Astrocyte (in vitro differentiated cells and primary cell): ENCODE results near the gene ROBO2. TPM values are rescaled to one million over a fixed set of nuclear protein-coding genes. Genes with fewer than 3 reads are reported as not detected.

Source experiments
- DNase-seq: peaks from one replicate; pipeline ENCODE4 v3.0.0-alpha.2; 2010; ENCODE audit warnings: low read depth
- FAIRE-seq: peaks from 2 replicates; lab custom pipeline; 2011; peaks lifted over from hg19 to GRCh38; lab: Jason Lieb, UNC
- H2AFZ ChIP-seq: 2 replicates; pipeline ENCODE4 v1.6.0; 2012; ENCODE audit warnings: low read depth, low read length, inconsistent platforms
- H3K27ac ChIP-seq: 2 replicates; pipeline ENCODE4 v1.5.1; 2011; ENCODE audit warnings: low read depth, low read length, inconsistent platforms
- H3K27me3 ChIP-seq: 2 replicates; pipeline ENCODE4 v1.6.0; 2011; ENCODE audit warnings: low read length, inconsistent platforms; ENCODE audit not compliant: insufficient read depth
- H3K36me3 ChIP-seq: 2 replicates; pipeline ENCODE4 v1.5.1; 2011; ENCODE audit warnings: low read length, inconsistent platforms; ENCODE audit not compliant: insufficient read depth
- H3K4me1 ChIP-seq: 2 replicates; pipeline ENCODE4 v1.5.1; 2011; ENCODE audit warnings: low read length, inconsistent platforms; ENCODE audit not compliant: insufficient read depth
- H3K4me2 ChIP-seq: 2 replicates; pipeline ENCODE4 v1.6.0; 2012; ENCODE audit warnings: low read length, inconsistent platforms
- H3K4me3 ChIP-seq: 2 replicates; pipeline ENCODE4 v1.5.1; 2011; ENCODE audit warnings: low read depth, mild to moderate bottlenecking, low read length, inconsistent platforms; ENCODE audit not compliant: insufficient read depth
- H3K79me2 ChIP-seq: 2 replicates; pipeline ENCODE4 v1.6.0; 2012; ENCODE audit warnings: mild to moderate bottlenecking, low read length, inconsistent platforms; ENCODE audit not compliant: insufficient read depth
- H3K9ac ChIP-seq: 2 replicates; pipeline ENCODE4 v1.6.0; 2012; ENCODE audit warnings: mild to moderate bottlenecking, low read length, inconsistent platforms
- H3K9me3 ChIP-seq: 2 replicates; pipeline ENCODE4 v1.5.1; 2012; ENCODE audit warnings: low read depth, mild to moderate bottlenecking, low read length, inconsistent platforms; ENCODE audit not compliant: insufficient read depth
- H4K20me1 ChIP-seq: 2 replicates; pipeline ENCODE4 v1.6.0; 2012; ENCODE audit warnings: low read length, inconsistent platforms; ENCODE audit not compliant: insufficient read depth
- H3K27ac Mint-ChIP-seq: one replicate; pipeline ENCODE4 v1.8.0; 2021; ENCODE audit warnings: mild to moderate bottlenecking, mixed read lengths; ENCODE audit not compliant: unreplicated experiment
- H3K27me3 Mint-ChIP-seq: one replicate; pipeline ENCODE4 v1.8.0; 2021; ENCODE audit warnings: low read depth, mixed read lengths; ENCODE audit not compliant: unreplicated experiment
- H3K36me3 Mint-ChIP-seq: one replicate; pipeline ENCODE4 v1.8.0; 2021; ENCODE audit warnings: low read depth, mixed read lengths; ENCODE audit not compliant: unreplicated experiment
- H3K4me1 Mint-ChIP-seq: one replicate; pipeline ENCODE4 v1.8.0; 2021; ENCODE audit warnings: low read depth, mixed read lengths; ENCODE audit not compliant: unreplicated experiment
- H3K4me3 Mint-ChIP-seq: one replicate; pipeline ENCODE4 v1.8.0; 2021; ENCODE audit warnings: mild to moderate bottlenecking, moderate library complexity, mixed read lengths; ENCODE audit not compliant: unreplicated experiment
- H3K9me3 Mint-ChIP-seq: one replicate; pipeline ENCODE4 v1.8.0; 2021; ENCODE audit warnings: mild to moderate bottlenecking, mixed read lengths; ENCODE audit not compliant: unreplicated experiment
- EZH2 ChIP-seq: IDR thresholded peaks from 2 replicates; pipeline ENCODE4 v1.6.1; 2012; ENCODE audit warnings: mild to moderate bottlenecking, low read length, inconsistent platforms; ENCODE audit not compliant: insufficient read depth
- total RNA-seq: library from RNA; stranded (reverse); gene quantifications from 2 replicates; pipeline ENCODE4 v1.2.1, GENCODE V29; 2021
- TF ChIP-seq, protein P1 (sequence below): IDR thresholded peaks from 2 replicates; pipeline ENCODE4 v1.5.1; 2011; ENCODE audit warnings: low read depth, mild to moderate bottlenecking, inconsistent platforms, low read length, moderate library complexity; ENCODE audit not compliant: insufficient read depth

The ROBO2 gene
- total RNA-seq, 1 donor from 2014 or later: 1.4 TPM

DNA sequence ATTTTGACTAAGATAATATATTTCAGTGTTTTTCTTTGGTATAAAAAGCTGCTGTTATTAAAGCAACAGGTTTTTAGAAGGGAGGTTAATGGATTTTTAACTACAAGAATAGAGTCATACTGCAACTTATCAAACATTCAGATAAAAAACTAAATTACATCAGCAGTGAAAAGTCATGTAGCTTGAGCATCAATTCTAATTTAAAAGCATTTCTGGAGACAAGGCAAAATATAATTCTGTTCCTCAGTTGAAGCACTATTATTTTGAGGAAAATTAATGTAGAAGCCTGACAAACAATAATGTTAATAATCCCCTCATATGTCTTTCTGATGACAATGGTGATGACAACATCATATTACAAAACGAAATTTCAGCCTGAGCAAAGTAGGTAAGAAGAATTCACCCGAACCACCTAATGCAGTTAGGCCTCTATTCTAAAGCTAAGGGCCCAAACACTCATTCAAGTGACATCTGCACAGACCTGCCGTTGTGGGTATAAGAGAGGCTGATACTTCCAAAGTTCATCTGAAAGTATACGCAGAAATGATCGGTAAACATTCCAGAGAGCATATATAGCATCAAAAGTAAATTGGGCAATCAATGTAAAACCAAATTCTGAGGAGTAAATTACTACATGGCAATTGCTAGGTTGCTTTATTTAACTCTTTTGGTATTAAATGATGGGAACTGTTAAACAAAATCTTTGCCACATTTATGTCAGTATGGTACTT is 12.8 kb upstream of the ROBO2 start:
- Mint-ChIP-seq H3K27me3 (no peaks in the 10 kb centered on the region), H3K36me3 (no peaks in the 10 kb centered on the region), H3K4me1 (no peaks in the 10 kb centered on the region), H3K4me3 (no peak overlapping the region), H3K27ac (no peak overlapping the region), H3K9me3 (no peaks in the 10 kb centered on the region)
- Histone ChIP-seq H3K27me3 (no peaks in the 10 kb centered on the region), H4K20me1 (no peaks in the 10 kb centered on the region), H3K36me3 (no peaks in the 10 kb centered on the region), H3K27ac (no peak overlapping the region), H3K4me2 (no peak overlapping the region), H3K79me2 (no peaks in the 10 kb centered on the region), H3K4me1 (no peaks in the 10 kb centered on the region), H2AFZ (no peak overlapping the region), H3K9ac (no peak overlapping the region), H3K4me3 (no peak overlapping the region), H3K9me3 (no peaks in the 10 kb centered on the region)
- DNase-seq (no peak), FAIRE-seq (no peak)
- TF ChIP-seq EZH2: no peak

DNA sequence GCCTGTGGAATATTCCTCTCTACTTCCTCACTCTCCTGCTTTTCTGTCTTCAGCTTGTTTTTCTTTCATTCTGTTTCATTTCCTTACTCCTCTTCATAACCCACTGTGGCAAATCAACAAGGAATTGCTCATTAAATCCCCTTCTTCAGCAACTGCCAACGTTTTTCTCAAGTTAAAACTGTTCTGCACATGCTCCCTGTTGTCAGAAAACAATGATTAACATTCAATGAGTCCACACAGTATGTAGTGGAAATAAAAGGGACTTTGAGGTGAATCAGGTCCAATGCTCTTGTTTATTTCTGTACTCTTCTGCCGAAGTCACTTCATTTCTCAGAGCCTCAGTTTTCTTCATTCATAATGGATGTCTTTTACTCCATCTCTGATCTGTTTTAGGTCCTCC is 11.9 kb upstream of the ROBO2 start:
- Histone ChIP-seq H3K36me3 (no peaks in the 10 kb centered on the region), H3K27ac (no peak overlapping the region), H3K79me2 (no peaks in the 10 kb centered on the region), H2AFZ (no peak overlapping the region), H3K4me2 (no peak overlapping the region), H3K9ac (no peak overlapping the region), H3K4me3 (no peak overlapping the region), H3K27me3 (no peaks in the 10 kb centered on the region), H3K9me3 (no peaks in the 10 kb centered on the region), H4K20me1 (no peaks in the 10 kb centered on the region), H3K4me1 (no peaks in the 10 kb centered on the region)
- Mint-ChIP-seq H3K4me3 (no peak overlapping the region), H3K27ac (no peak overlapping the region), H3K4me1 (no peaks in the 10 kb centered on the region), H3K9me3 (no peaks in the 10 kb centered on the region), H3K36me3 (no peaks in the 10 kb centered on the region), H3K27me3 (no peaks in the 10 kb centered on the region)
- TF ChIP-seq, protein P1, sequence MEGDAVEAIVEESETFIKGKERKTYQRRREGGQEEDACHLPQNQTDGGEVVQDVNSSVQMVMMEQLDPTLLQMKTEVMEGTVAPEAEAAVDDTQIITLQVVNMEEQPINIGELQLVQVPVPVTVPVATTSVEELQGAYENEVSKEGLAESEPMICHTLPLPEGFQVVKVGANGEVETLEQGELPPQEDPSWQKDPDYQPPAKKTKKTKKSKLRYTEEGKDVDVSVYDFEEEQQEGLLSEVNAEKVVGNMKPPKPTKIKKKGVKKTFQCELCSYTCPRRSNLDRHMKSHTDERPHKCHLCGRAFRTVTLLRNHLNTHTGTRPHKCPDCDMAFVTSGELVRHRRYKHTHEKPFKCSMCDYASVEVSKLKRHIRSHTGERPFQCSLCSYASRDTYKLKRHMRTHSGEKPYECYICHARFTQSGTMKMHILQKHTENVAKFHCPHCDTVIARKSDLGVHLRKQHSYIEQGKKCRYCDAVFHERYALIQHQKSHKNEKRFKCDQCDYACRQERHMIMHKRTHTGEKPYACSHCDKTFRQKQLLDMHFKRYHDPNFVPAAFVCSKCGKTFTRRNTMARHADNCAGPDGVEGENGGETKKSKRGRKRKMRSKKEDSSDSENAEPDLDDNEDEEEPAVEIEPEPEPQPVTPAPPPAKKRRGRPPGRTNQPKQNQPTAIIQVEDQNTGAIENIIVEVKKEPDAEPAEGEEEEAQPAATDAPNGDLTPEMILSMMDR: no peak
- TF ChIP-seq EZH2: no peak
- FAIRE-seq: no peak
- DNase-seq: no peak

DNA sequence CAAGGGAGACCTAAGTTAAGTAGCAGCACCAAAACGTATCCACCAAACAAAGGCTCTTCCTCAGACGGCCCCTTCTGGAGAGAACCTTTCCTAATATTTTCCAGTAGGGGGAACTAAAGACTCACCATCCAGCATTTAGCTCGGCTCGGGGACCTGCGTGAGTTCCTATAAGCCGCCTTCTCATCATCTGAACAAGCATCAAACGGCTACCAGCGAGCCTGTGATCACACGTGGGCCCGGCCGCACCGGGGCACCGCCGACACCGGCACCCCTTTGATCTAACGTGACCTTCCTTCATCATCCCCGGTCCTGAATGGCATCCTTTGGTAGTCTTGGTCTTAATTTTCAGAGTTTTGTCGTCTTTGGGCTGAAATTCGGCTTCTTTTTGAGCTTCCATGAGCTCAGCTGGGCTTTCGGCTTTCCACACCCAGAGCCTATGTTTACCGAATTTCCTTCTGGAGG is 1.4 kb upstream of the ROBO2 start:
- Mint-ChIP-seq H3K36me3 (no peaks in the 10 kb centered on the region), H3K4me3 (peak overlapping the region; percentile 87), H3K9me3 (no peaks in the 10 kb centered on the region), H3K27me3 (peaks cover 10% of the 10 kb centered on the region), H3K4me1 (peaks cover 4% of the 10 kb centered on the region), H3K27ac (no peak overlapping the region)
- Histone ChIP-seq H3K4me2 (peak overlapping the region; percentile 94), H3K9me3 (no peaks in the 10 kb centered on the region), H3K4me1 (peaks cover 8% of the 10 kb centered on the region), H3K4me3 (peak overlapping the region; percentile 64), H4K20me1 (no peaks in the 10 kb centered on the region), H3K36me3 (no peaks in the 10 kb centered on the region), H3K27me3 (peaks cover 21% of the 10 kb centered on the region), H3K27ac (no peak overlapping the region), H2AFZ (peak overlapping the region; percentile 88), H3K9ac (peak overlapping the region; percentile 69), H3K79me2 (no peaks in the 10 kb centered on the region)
- TF ChIP-seq, protein P1: peak; percentile 74
- TF ChIP-seq EZH2: no peak
- DNase-seq (peak; percentile 70), FAIRE-seq (peak; percentile 50)
